Measurements from ENCODE around the gene VPREB3.

- TF ChIP-seq CTCF (conservative IDR thresholded peaks at IDR 0.05; ENCODE audit: low read depth, low read length): no peak
- no peak for TF ChIP-seq EZH2 (IDR thresholded peaks at IDR 0.05; ENCODE audit: borderline replicate concordance, low read depth, low read length, poor library complexity, severe bottlenecking)
Observed at GRCh38 chr22:23763954-23764353, 9.7 kb upstream of the VPREB3 start.

All from A673 (cell line).